NB4 (cell line): ENCODE data around the gene CDC42EP3.

ENCODE experiments used
- DNase-seq: peaks from one replicate; pipeline ENCODE4 v3.0.0; 2010; ENCODE audit warnings: low read depth
- H3K4me3 ChIP-seq: one replicate; pipeline ENCODE4 v1.5.1; 2011; ENCODE audit warnings: mild to moderate bottlenecking, low read depth, low read length, moderate library complexity
- MYC ChIP-seq: IDR thresholded peaks from 2 replicates; pipeline ENCODE4 v1.6.1; 2011; ENCODE audit warnings: low read depth, low read length
- POLR2A ChIP-seq: IDR thresholded peaks from 2 replicates; pipeline ENCODE4 v1.6.1; 2011; ENCODE audit warnings: mild to moderate bottlenecking; ENCODE audit not compliant: insufficient read length; ENCODE audit errors: extremely low read depth
- TF ChIP-seq, protein P1 (sequence below): IDR thresholded peaks from 2 replicates; pipeline ENCODE4 v1.6.1; 2011; ENCODE audit warnings: low read depth, low read length
- TF ChIP-seq, protein P2 (sequence below): IDR thresholded peaks from one replicate; pipeline ENCODE4 v1.5.1; 2012; ENCODE audit warnings: low read depth, low read length

Gene CDC42EP3

DNA sequence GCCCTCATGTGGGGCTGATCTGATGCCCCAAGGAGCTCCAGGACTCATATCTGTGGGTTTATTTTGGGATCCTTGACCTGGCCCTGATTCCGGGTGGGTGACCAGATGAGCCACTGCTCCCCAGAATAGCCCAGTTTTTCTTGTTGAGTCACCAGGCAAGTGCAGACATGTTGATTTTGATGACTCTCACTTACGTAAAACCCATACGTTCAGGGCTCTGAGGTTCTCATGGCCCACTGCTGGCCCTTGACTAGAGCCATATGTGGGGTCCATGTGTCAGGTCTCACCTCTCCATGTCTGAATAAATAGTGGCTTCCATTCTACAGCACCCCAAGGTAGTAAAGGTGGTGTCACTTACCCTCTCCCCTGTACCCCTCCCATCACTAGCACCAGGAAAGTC lies 41.9 kb downstream of the CDC42EP3 start:
- no peak overlapping the region for H3K4me3 ChIP-seq
- no peak for DNase-seq
- TF ChIP-seq MYC (no peak), POLR2A (no peak)
- TF ChIP-seq, protein P1, sequence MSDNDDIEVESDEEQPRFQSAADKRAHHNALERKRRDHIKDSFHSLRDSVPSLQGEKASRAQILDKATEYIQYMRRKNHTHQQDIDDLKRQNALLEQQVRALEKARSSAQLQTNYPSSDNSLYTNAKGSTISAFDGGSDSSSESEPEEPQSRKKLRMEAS: no peak
- TF ChIP-seq, protein P2, sequence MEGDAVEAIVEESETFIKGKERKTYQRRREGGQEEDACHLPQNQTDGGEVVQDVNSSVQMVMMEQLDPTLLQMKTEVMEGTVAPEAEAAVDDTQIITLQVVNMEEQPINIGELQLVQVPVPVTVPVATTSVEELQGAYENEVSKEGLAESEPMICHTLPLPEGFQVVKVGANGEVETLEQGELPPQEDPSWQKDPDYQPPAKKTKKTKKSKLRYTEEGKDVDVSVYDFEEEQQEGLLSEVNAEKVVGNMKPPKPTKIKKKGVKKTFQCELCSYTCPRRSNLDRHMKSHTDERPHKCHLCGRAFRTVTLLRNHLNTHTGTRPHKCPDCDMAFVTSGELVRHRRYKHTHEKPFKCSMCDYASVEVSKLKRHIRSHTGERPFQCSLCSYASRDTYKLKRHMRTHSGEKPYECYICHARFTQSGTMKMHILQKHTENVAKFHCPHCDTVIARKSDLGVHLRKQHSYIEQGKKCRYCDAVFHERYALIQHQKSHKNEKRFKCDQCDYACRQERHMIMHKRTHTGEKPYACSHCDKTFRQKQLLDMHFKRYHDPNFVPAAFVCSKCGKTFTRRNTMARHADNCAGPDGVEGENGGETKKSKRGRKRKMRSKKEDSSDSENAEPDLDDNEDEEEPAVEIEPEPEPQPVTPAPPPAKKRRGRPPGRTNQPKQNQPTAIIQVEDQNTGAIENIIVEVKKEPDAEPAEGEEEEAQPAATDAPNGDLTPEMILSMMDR: no peak

DNA sequence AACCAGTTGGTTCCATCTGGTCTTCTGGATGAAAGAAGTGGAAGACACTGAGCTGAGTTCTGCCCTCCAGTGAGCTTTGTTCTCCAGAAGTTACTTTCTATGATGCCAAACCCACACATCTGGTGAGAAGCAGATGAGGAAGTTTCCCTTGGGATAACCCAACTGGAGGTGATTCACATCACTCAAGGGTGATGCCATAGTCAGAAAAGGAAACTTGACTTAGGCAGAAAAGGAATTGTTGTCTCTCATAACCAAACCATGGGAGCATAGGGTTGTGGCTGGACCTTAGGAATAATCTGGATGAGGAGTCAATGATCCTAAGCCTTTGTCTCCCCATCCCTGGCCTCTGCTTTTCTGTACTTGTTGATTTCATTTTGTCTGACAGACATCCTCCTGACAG lies 43.7 kb downstream of the CDC42EP3 start:
- H3K4me3 ChIP-seq: no peak overlapping the region
- DNase-seq: no peak
- no peak for TF ChIP-seq POLR2A
- TF ChIP-seq, protein P1: no peak
- TF ChIP-seq, protein P2: no peak
- TF ChIP-seq MYC: no peak

DNA sequence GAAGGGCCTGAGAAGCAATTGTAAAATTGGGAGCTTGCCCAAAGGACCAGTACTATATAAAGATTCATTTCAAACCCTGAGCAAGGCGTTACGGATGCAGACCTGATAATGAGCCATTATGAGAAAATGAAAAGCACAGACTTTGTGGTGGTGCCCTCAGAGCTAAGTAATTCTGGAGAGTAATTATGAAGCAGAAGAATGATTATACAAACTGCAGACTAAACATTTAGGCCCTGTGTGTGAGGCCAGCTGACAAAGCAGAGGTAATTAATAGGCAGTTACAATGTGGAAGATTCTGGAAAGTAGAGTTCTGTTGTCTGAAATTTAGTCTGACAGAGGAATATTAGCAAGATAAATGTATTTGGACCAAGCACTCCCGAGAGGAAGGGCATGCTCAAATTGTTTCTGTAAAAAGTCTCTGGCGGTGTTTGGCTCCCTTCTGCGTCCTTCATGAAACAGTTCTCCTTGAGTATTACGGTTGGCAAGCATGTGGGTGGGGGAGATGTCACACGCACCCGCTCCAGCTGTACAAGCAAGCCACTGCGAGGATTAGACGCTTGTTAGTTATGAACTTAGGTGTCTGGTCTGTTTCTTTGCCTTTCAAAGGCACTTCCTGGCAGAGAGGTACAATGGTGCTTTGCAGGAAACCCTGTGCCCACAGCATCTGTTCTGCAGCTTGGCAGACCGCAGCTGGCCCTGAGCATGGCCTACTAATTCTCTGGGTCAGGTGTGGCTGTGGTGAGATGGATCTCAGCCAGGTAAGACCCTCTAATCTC lies 45.5 kb downstream of the CDC42EP3 start:
- DNase-seq: no peak
- TF ChIP-seq, protein P1: no peak
- TF ChIP-seq MYC (no peak), POLR2A (no peak)
- TF ChIP-seq, protein P2: no peak
- H3K4me3 ChIP-seq: no peak overlapping the region

DNA sequence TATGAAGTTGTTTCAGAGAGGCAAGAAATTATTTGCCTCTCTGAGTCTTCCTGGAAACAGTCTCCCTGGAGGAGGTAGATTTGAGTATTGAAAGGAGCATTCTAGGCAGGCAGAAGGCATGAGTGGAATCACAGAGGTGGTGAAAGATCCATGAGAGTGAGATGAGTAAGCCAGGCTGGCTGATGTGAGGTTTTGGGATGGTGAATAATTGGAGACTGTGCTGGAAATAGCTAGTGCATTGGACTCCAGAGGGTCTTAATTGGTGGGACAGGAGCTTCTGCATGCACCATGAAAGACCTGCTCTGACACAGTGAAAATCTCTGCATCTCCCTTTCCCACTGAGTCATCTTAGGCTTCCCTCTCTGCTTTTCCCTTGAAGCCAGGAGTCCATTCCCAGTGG lies 46.3 kb downstream of the CDC42EP3 start:
- no peak overlapping the region for H3K4me3 ChIP-seq
- DNase-seq: no peak
- TF ChIP-seq MYC (no peak), POLR2A (no peak)
- TF ChIP-seq, protein P2: no peak
- TF ChIP-seq, protein P1: no peak

DNA sequence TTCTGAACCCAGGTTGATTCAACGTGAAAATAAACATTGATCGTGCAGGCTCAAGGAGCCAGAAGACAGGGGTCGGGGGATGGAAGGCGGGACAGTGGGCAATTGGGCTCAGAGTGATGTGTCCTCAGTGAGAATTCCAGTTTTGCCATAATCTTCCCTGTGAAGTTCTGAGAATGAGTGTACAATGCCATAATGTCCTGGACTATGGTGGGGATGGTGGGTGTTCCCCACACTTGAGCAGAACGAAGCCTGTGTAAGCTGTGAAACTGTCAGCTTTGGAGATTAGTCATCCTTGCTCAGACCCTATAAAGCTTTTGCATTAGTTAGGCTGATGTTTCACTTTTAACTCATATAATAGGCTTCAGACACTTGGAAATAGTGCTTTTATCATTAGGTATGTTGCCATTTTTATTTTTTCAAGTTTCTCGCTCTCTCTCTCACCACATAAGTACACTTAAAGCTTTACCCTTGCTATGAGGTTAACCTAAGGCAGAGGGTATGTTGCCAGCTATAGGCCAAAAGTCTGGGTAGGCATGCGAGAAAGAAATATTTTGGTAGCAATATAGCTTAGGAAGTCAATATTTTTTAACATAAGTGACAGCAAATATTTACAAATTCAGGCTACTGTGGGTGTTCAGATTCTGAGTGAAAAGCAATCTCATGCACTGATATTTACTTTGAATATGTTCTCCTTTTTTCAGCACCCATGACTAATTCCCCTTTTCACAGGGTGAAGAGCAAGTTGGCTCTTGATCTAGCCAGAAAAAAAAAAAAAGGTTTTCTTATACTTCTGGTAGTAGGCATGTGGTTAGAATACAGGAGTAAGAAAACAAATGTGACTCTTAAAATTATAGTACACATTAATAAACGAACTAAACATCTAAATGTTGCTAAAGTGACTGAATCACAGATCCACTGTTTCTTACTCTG lies 47.2 kb downstream of the CDC42EP3 start:
- H3K4me3 ChIP-seq: no peak overlapping the region
- peak; percentile 42 for DNase-seq
- TF ChIP-seq, protein P1: no peak
- TF ChIP-seq POLR2A (no peak), MYC (no peak)

DNA sequence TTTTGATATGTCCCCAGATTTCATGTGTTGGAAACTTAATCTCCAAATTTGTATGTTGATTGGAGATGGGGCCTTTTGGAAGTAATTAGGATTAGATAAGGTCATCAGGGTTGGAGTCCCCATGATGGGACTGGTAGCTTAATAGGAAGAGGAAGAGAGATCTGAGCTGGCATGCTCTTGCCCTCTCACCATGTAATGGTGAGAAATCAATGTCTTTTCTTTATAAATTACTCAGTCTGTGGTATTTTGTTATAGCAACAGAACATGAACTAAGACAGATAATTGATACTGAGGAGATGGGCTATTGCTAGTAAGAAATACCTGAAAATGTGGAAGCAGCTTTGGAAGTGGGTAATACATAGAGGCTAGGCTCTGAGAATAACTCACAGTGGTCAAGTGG lies 48.0 kb downstream of the CDC42EP3 start:
- no peak for TF ChIP-seq POLR2A
- TF ChIP-seq, protein P1: no peak
- TF ChIP-seq, protein P2: no peak
- TF ChIP-seq MYC: no peak
- no peak for DNase-seq
- H3K4me3 ChIP-seq: no peak overlapping the region
